HG03442 (cell line): ENCODE measurements around the gene RECK.
A peak's percentile ranks its signal among the peaks of the same experiment; 100 is the strongest.
"Not testable (repeated sequence)": the region's sequence is repeated elsewhere in the genome, so short reads cannot be mapped to it uniquely, and the experiment has no call there.

Experiments used
- ATAC-seq: cut with Tn5 transposase; IDR thresholded peaks from one replicate; pipeline ENCODE4 v1.9.1; 2021; ENCODE audit warnings: mild to moderate bottlenecking, moderate library complexity; ENCODE audit not compliant: unreplicated experiment

The RECK gene

GRCh38 chr9:36109071-36109470 is 72.4 kb downstream of the RECK start:
- ATAC-seq: no peak

- ATAC-seq: no peak
Observed at GRCh38 chr9:36110434-36110833, 73.7 kb downstream of the RECK start.

- no peak for ATAC-seq
Observed at GRCh38 chr9:36112516-36112915, 75.8 kb downstream of the RECK start.

GRCh38 chr9:36113999-36114398 is 77.3 kb downstream of the RECK start:
- no peak for ATAC-seq

- ATAC-seq: no peak
Observed at GRCh38 chr9:36116593-36116992, 79.9 kb downstream of the RECK start.

- ATAC-seq: no peak
Observed at GRCh38 chr9:36118201-36118600, 81.5 kb downstream of the RECK start.

- ATAC-seq: no peak
Observed at GRCh38 chr9:36118706-36119105, 82.0 kb downstream of the RECK start.

- ATAC-seq: no peak
Observed at GRCh38 chr9:36119476-36119875, 82.8 kb downstream of the RECK start.

- no peak for ATAC-seq
Observed at GRCh38 chr9:36120705-36121104, 84.0 kb downstream of the RECK start.

GRCh38 chr9:36121971-36122370 is 85.3 kb downstream of the RECK start:
- no peak for ATAC-seq

GRCh38 chr9:36123515-36123914 is 86.8 kb downstream of the RECK start:
- no peak for ATAC-seq

- ATAC-seq: no peak
Observed at GRCh38 chr9:36125062-36125855, 88.5 kb downstream of the RECK start.

GRCh38 chr9:36126016-36126730 is 89.5 kb downstream of the RECK start:
- ATAC-seq: no peak

GRCh38 chr9:36127652-36128244 is 91.0 kb downstream of the RECK start:
- no peak for ATAC-seq

- ATAC-seq: no peak
Observed at GRCh38 chr9:36128349-36128748, 91.6 kb downstream of the RECK start.

GRCh38 chr9:36129139-36129538 is 92.4 kb downstream of the RECK start:
- ATAC-seq: no peak

- ATAC-seq: not testable (repeated sequence)
Observed at GRCh38 chr9:36131666-36132065, 95.0 kb downstream of the RECK start.

- ATAC-seq: no peak
Observed at GRCh38 chr9:36132086-36132485, 95.4 kb downstream of the RECK start.

- ATAC-seq: no peak
Observed at GRCh38 chr9:36134761-36135505, 98.2 kb downstream of the RECK start.

GRCh38 chr9:36135741-36136271 is 99.1 kb downstream of the RECK start:
- no peak for ATAC-seq

GRCh38 chr9:36136272-36136893 is 99.7 kb downstream of the RECK start, which contains the start of gene GLIPR2:
GLIPR2 (plus strand) TSS chr9:36136733; CDS start chr9:36136779, 46 bp downstream.
- ATAC-seq: peak; percentile 90
